Smooth muscle cell (in vitro differentiated cells): Measurements from ENCODE around the gene DSG3. TPM values are rescaled to one million over a fixed set of nuclear protein-coding genes. Genes with fewer than 3 reads are reported as not detected.

Experiments
- DNase-seq: peaks from one replicate; lab custom pipeline; 2025; ENCODE audit not compliant: unreplicated experiment; lab: John Stamatoyannopoulos, UW
- H2AFZ ChIP-seq: fragments of 200-600 bp; sonication (generic); 2 replicates; pipeline ENCODE4 v1.6.0; 2016; ENCODE audit warnings: antibody characterized with exemption, low read depth, mild to moderate bottlenecking
- H3F3A ChIP-seq: fragments of 200-600 bp; sonication (generic); 2 replicates; pipeline ENCODE4 v1.6.0; 2017; ENCODE audit warnings: antibody characterized with exemption, low read depth
- H3K27ac ChIP-seq: fragments of 200-600 bp; sonication (generic); 2 replicates; pipeline ENCODE4 v1.5.1; 2016; ENCODE audit warnings: low read depth, mild to moderate bottlenecking
- H3K27me3 ChIP-seq: fragments of 200-600 bp; sonication (generic); 2 replicates; pipeline ENCODE4 v1.6.1; 2016; ENCODE audit warnings: low read depth, mild to moderate bottlenecking
- H3K36me3 ChIP-seq: fragments of 200-600 bp; sonication (generic); 2 replicates; pipeline ENCODE4 v1.5.1; 2016; ENCODE audit warnings: low read depth
- H3K4me1 ChIP-seq: fragments of 200-600 bp; sonication (generic); 2 replicates; pipeline ENCODE4 v1.5.1; 2016; ENCODE audit warnings: low read depth
- H3K4me2 ChIP-seq: fragments of 200-600 bp; sonication (generic); 2 replicates; pipeline ENCODE4 v1.6.0; 2016; ENCODE audit warnings: mild to moderate bottlenecking
- H3K4me3 ChIP-seq: fragments of 200-600 bp; sonication (generic); 2 replicates; pipeline ENCODE4 v1.5.1; 2016; ENCODE audit warnings: mild to moderate bottlenecking
- H3K79me2 ChIP-seq: fragments of 200-600 bp; sonication (generic); 2 replicates; pipeline ENCODE4 v1.6.0; 2016; ENCODE audit warnings: low read depth, mild to moderate bottlenecking
- H3K9ac ChIP-seq: fragments of 200-600 bp; sonication (generic); 2 replicates; pipeline ENCODE4 v1.6.0; 2016; ENCODE audit warnings: low read depth
- H3K9me3 ChIP-seq: fragments of 200-600 bp; sonication (generic); replicated peaks from 2 replicates; pipeline ENCODE4 v1.5.1; 2016; ENCODE audit warnings: low read depth
- H4K20me1 ChIP-seq: fragments of 200-600 bp; sonication (generic); 2 replicates; pipeline ENCODE4 v1.6.0; 2016; ENCODE audit warnings: low read depth
- CTCF ChIP-seq: fragments of 200-600 bp; sonication (generic); IDR thresholded peaks from 2 replicates; pipeline ENCODE4 v1.5.1; 2017; ENCODE audit warnings: borderline replicate concordance, mild to moderate bottlenecking, antibody characterized with exemption; ENCODE audit not compliant: insufficient read depth, poor library complexity, severe bottlenecking
- WGBS: methylation state at CpG from one replicate; pipeline ENCODE4 v1.1.7; 2016; ENCODE audit warnings: low lambda C conversion rate; 5-methylcytosine and 5-hydroxymethylcytosine counted together
- polyA plus RNA-seq: library from polyadenylated mRNA; unstranded; fragments of >200 nt; fragmentation: Nextera tagmentation; extraction: Ambion mirVana; gene quantifications from 2 replicates; pipeline ENCODE4 v1.2.1, GENCODE V29; 2016
- total RNA-seq: library from RNA; depleted of rRNA; stranded (reverse); fragments of >200 nt; gene quantifications from 2 replicates; pipeline ENCODE4 v1.2.3, GENCODE V29; 2014

DSG3 gene
- total and polyA plus RNA-seq, 2 experiments from 2014 or later, result 4.9 to 44.8 TPM

GRCh38 chr18:31429623-31430022, 17.9 kb upstream of the DSG3 start:
- Histone ChIP-seq H3K9me3 (peaks cover 8% of the 10 kb centered on the region), H3K9ac (no peak overlapping the region), H4K20me1 (no peaks in the 10 kb centered on the region), H2AFZ (no peak overlapping the region), H3K4me2 (no peak overlapping the region), H3K4me3 (no peak overlapping the region), H3F3A (no peaks in the 10 kb centered on the region), H3K27me3 (no peaks in the 10 kb centered on the region), H3K79me2 (no peaks in the 10 kb centered on the region), H3K27ac (no peak overlapping the region), H3K36me3 (no peaks in the 10 kb centered on the region), H3K4me1 (no peaks in the 10 kb centered on the region)
- no peak for TF ChIP-seq CTCF
- WGBS, result 18% methylated on average over 1 of the region's 2 CpGs
- no peak for DNase-seq

- Histone ChIP-seq H3K4me2 (no peak overlapping the region), H3K27ac (no peak overlapping the region), H2AFZ (no peak overlapping the region), H3K9ac (no peak overlapping the region), H3K4me3 (no peak overlapping the region), H4K20me1 (no peaks in the 10 kb centered on the region), H3K27me3 (no peaks in the 10 kb centered on the region), H3F3A (no peaks in the 10 kb centered on the region), H3K9me3 (peaks cover 8% of the 10 kb centered on the region), H3K4me1 (no peaks in the 10 kb centered on the region), H3K36me3 (no peaks in the 10 kb centered on the region), H3K79me2 (no peaks in the 10 kb centered on the region)
- TF ChIP-seq CTCF, result no peak
- no peak for DNase-seq
- 80% methylated on average over 4 of the region's 4 CpGs for WGBS
These were observed 17.5 kb upstream of the DSG3 start for GRCh38 chr18:31430072-31430471.

GRCh38 chr18:31430554-31430953, 17.0 kb upstream of the DSG3 start:
- no peak overlapping the region for H2AFZ ChIP-seq
- no peak for DNase-seq
- H3F3A ChIP-seq, result no peaks in the 10 kb centered on the region
- no peaks in the 10 kb centered on the region for H3K27me3 ChIP-seq
- H3K9ac ChIP-seq, result no peak overlapping the region
- TF ChIP-seq CTCF, result no peak
- no peaks in the 10 kb centered on the region for H4K20me1 ChIP-seq
- H3K9me3 ChIP-seq, result peaks cover 8% of the 10 kb centered on the region
- no peak overlapping the region for H3K4me2 ChIP-seq
- no peaks in the 10 kb centered on the region for H3K79me2 ChIP-seq
- no peaks in the 10 kb centered on the region for H3K4me1 ChIP-seq
- WGBS, result 94% methylated on average over 1 of the region's 1 CpG
- no peak overlapping the region for H3K4me3 ChIP-seq
- no peaks in the 10 kb centered on the region for H3K36me3 ChIP-seq
- no peak overlapping the region for H3K27ac ChIP-seq

- Histone ChIP-seq H3K36me3 (no peaks in the 10 kb centered on the region), H3K4me2 (no peak overlapping the region), H3K27ac (no peak overlapping the region), H3K4me1 (no peaks in the 10 kb centered on the region), H4K20me1 (no peaks in the 10 kb centered on the region), H3K9ac (no peak overlapping the region), H3K79me2 (no peaks in the 10 kb centered on the region), H2AFZ (no peak overlapping the region), H3F3A (no peaks in the 10 kb centered on the region), H3K9me3 (peaks cover 8% of the 10 kb centered on the region), H3K27me3 (no peaks in the 10 kb centered on the region), H3K4me3 (no peak overlapping the region)
- TF ChIP-seq CTCF, result no peak
- no peak for DNase-seq
- 89% methylated on average over 1 of the region's 1 CpG for WGBS
These were observed 15.2 kb upstream of the DSG3 start for GRCh38 chr18:31432316-31432715.
